UCSD-AML1 (cell line): ENCODE measurements around the gene ZCCHC7.

ENCODE experiments used
- DNase-seq: peaks from one replicate; lab custom pipeline; 2025; ENCODE audit not compliant: unreplicated experiment; lab: John Stamatoyannopoulos, UW

Gene ZCCHC7

DNA sequence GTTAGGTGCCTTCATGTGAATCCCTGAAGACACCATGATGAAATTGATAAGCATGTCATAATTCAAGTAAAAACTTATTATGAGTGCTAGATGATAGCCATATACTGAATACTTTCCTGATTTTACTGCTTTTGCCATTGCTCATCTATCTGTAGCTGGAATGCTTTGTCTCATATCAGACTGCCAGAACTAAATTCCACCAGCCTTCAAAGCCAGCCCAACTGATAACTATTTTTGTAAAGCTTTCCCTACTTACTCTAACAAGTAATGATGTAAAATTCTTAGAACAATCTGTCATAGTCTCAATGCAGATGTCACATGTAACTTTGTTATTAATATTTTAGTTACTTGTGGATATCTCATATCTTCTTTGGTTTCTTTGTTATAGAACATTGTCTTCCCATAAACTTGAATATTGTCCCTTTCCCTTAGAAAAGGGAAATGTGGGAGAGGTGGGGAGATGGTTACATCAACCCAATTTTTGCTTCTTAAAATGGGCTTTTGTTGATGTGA lies 128.3 kb downstream of the ZCCHC7 start:
- no peak for DNase-seq

GRCh38 chr9:37251452-37251851 lies 131.1 kb downstream of the ZCCHC7 start:
- no peak for DNase-seq

- DNase-seq, result no peak
Measured at GRCh38 chr9:37253377-37253937, 133.1 kb downstream of the ZCCHC7 start.

GRCh38 chr9:37255187-37255586 lies 134.8 kb downstream of the ZCCHC7 start:
- DNase-seq, result no peak

DNA sequence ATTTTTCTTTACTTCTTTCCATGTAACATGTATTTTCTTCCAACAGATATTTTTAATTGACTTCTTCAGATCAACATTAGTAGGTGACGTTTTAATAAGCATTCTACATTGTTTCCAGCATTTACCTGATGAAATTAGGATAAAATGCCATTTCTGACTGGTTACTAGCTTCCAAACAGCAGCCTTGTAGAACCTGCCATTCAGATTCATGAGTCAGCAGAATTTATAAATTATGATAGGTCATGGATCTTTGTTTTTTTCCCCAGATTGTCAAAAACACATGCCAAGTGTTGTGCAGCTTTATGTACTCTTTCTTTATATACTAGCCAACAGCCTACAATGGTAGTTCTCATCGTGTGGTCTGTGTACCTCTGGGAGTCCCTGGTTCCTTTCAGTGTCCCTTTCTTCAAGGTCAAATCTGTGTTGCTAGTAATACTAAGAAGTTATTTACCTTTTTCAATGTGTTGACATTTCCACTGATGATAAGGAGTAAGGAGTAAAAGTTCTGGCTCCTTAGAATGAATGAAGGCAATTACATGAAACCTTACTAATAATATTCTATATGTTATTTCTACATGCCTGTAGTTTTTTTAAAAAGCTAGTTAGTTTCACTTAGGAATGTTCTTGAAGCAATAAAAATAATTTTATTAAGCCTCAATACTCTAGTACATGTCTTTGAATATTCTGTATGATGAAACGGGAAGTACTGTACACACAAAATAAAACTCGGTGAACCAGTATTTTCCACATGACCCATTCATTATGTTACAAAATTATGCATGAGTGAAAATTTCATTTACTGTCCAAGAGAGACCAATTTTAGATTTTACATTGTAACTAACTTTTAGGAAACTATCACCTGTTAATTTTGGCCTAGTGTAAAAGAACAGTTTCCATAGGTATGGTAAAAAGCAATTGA lies 135.8 kb downstream of the ZCCHC7 start:
- DNase-seq, result no peak

DNA sequence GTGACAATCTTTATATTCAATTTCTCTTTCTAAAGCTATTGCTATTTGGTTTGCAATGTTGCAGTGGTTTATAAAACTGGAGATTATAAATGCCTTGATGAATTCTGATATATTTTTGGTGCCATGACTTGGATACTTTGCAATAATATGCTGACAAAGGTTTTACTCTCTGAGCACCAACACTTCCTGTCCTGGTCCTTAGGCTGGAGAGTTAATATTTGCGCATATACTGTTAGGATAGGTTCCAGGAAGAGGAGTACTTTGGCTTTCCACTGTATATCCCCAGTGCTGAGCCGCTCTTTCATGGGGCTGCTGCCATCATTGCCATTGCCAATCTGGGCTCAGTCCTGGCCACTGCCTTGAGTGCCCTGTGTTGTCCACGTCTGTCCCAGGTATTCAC lies 139.6 kb downstream of the ZCCHC7 start:
- DNase-seq, result no peak

DNA sequence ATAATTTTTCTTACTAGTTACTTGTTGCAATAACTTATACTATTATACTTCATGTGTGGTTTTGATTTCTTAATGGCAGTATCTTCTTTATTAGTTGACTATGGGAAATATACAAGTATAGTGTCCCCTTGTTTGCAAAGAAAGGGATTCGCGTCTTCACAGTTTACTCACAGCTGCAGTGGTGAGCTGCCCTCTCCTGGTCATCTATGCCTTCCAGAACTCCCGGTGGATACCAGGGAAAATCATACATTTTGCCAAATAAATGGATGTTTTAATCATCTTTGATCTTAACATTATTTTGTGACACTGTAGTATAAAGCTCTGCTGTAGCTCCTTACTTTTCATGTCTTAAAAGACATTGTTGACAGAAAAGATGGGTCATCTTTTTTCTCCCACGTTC lies 142.0 kb downstream of the ZCCHC7 start:
- no peak for DNase-seq

GRCh38 chr9:37264539-37264938 lies 144.2 kb downstream of the ZCCHC7 start:
- no peak for DNase-seq

DNA sequence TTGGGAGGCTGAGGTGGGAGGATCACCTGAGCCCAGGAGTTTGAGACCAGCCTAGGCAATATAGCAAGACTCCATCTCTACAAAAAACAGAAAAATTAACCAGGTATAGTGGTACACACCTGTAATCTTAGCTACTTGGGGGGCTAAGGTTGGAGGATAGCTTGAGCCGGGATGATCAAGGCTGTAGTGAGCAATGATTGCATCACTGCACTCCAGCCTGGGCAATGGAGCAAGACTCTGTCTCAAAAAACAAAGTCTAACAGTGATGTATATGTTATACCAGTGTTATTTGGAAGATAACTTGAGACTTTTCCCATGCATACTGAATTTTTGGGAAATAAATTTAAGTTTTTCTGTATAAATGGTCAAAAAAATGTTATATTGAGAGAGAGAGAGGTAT lies 146.3 kb downstream of the ZCCHC7 start:
- DNase-seq, result no peak

DNA sequence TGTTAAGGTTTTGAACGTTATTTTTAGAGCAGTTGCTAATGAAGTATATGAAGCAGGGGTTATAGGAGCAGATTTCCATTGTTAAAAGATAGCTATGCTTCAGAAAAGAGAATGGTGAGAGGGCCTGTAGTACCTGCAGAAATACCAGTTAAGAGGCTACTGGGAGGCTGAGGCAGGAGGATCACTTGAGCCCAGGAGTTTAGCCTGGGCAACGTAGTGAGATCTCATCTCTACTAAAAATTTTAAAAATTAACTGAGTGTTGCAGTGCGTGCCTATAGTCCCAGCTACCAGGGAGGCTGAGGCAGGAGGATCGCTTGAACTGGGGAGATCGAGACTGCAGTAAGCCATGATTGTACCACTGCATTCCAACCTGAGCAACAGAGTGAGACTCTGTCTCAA lies 148.8 kb downstream of the ZCCHC7 start:
- no peak for DNase-seq

DNA sequence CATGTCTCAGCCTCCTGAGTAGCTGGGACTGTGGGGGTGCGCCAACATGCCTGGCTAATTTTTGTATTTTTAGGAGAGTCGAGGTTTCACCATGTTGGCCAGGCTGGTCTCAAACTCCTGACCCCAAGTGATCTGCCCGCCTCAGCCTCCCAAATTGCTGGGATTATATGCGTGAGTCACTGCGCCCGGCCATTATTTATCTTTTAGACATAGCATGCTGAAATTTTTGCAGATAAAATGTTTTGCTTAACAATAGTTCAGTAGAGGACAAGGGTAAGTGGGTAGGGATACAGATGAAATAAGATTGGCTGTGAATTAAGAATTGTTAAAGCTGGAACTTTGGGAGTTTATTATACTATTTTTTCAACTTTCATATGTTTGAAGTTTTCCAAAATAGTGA lies 151.3 kb downstream of the ZCCHC7 start:
- no peak for DNase-seq

DNA sequence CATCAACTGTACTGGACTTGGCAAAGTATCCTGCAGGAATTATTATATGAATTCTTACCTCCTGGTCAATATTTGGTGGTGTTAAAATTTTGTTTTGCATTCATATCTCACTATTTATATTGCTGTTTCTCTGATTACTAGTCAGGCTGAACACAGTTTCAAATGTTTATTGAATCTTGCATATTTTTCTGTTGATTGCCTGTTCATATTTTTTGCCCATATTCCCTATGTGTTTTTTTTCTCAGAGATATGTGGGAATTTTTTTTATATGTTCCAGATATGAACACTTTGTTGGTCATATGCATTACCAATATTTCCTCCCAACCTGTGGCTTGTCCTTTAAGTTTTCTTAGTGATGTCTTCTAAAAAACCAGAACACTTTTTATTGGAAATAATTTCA lies 153.2 kb downstream of the ZCCHC7 start:
- no peak for DNase-seq

GRCh38 chr9:37281541-37281940 lies 161.2 kb downstream of the ZCCHC7 start:
- no peak for DNase-seq

DNA sequence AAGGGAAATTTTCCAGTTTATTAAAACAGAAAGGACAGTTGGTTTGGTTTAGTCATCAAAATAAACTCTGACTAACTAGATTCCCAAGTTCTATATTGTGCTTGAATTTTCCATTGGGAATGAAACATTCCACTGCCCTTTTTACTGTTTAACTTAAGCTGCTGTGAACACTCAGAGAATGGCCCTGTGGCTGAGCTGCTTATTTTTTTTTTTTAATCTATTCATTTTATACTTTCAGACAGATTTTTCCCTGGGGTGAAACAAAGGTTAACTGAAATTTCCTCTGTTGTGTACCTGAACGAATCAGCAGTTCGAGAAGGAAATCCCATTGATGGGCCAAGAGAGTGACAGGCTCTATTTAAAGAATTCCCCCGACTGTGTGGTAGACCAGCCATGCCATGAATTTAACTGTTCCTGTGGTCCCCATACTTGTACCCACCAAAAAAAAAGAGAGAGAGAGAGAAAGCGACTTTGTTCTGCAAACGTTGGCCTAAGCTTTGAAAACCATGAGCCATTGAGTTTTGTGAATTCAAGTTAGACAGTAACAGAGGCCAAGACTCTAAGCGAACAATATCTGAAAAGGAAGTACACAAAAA lies 163.5 kb downstream of the ZCCHC7 start:
- no peak for DNase-seq

DNA sequence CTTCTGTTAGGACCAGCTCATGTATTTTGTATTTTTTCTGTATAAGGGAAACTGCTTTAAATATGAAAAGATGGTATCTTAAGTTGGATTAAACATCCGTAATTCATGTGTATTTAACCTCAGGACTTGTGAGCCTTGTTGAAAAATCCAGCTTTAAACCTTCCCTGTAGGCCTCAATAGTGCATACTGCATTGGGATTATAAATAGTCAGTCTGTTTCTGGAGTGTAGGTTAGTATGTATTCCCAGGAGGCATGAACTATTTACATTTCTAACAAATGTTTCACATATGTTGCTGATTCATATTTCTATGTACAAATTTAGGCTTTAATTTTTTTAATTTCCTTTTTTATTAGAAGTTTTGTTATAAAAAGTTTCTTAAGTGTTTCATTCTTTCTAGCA lies 164.3 kb downstream of the ZCCHC7 start:
- DNase-seq, result no peak

GRCh38 chr9:37286530-37287175 lies 166.3 kb downstream of the ZCCHC7 start:
- no peak for DNase-seq

DNA sequence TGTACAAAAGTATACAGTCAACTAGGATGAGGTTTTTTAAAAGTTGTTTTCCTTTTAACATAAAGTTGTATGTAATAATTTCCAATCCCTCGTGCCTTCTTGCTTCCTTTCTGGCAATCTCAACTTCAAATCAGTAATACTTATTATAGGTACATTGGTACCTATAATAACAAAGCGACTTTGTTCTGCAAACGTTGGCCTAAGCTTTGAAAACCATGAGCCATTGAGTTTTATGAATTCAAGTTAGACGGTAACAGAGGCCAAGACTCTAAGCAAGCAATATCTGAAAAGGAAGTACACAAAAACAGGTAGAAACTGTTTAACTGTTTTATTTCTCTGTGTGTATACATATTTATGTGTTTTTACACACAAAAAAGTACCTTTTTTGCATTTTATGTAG lies 166.9 kb downstream of the ZCCHC7 start:
- DNase-seq, result no peak

DNA sequence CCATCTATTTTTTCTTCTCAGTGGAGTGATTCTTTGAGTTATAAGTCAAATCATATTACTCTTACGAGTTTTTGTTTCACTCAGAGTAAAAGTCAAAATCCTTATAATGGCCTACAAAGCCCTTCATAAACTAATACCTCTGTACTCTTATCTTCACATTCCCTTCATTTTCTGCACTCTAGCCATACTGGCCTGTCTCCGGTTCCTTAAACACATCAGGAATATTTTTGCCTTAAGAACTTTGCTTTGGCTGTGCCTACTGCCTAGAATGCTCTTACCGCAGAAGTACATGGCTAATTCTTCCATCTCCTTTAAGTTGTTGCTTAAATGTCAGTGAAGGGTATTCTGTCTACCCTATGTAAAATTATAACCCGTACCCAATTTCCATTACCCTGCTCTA lies 169.3 kb downstream of the ZCCHC7 start:
- no peak for DNase-seq

DNA sequence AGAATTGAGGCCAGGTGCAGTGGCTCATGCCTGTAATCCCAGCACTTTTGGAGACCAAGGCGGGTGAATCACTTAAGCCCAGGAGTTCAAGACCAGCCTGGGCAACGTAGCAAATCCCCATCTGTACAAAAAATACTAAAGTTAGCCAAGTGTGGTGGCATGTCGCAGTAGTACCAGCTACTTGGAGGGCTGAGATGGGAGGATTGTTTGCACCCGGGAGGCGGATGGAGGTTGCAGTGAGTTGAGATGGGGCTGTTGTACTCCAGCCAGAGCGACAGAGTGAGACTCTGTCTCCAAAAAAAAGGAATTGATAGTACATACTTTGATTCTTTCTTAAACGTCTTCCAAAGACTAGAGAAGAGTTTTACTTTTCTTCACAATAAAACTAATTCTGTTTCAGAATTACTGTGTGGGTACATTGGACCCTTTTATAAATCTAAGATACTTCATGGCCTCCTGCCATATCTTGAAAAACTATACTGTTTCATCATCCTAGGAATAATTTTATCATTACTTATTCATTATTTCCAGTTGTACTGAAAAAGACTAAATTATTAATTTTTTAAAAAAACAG lies 170.1 kb downstream of the ZCCHC7 start:
- DNase-seq, result no peak

DNA sequence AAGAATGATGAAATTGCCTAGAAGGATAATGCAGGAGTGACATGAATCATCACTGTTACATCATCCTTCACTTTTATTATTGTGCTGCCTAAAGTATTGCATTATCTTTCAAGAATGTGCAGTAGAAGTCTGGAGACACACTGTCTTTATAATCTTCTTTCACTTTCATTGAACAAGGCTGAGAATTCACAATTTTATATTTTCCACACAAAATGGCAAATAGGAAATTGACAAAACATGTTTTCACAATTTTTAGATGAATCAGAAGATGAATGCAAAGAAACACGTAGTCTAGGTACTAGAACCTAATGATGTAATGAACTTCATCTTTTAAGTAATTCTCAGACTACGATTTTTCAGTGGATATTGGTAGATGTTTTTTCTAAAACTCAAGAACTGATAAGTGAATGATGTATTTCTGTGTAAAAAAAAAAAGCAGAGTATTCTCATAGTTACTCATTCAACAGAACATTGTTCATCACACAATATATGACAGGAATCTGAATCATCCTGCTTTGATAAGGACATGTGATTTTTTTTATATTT lies 170.6 kb downstream of the ZCCHC7 start:
- DNase-seq, result no peak
